Measurements from ENCODE around the gene ELAVL3.

- no peak for TF ChIP-seq CTCF (IDR thresholded peaks at IDR 0.05)
- TF ChIP-seq POLR2A (IDR thresholded peaks at IDR 0.05): no peak
Measured at GRCh38 chr19:11505032-11505503, 24.2 kb upstream of the ELAVL3 start.

Data from lower leg skin (tissue), 3 donors.